ENCODE measurements around the gene ACHE.

DNA sequence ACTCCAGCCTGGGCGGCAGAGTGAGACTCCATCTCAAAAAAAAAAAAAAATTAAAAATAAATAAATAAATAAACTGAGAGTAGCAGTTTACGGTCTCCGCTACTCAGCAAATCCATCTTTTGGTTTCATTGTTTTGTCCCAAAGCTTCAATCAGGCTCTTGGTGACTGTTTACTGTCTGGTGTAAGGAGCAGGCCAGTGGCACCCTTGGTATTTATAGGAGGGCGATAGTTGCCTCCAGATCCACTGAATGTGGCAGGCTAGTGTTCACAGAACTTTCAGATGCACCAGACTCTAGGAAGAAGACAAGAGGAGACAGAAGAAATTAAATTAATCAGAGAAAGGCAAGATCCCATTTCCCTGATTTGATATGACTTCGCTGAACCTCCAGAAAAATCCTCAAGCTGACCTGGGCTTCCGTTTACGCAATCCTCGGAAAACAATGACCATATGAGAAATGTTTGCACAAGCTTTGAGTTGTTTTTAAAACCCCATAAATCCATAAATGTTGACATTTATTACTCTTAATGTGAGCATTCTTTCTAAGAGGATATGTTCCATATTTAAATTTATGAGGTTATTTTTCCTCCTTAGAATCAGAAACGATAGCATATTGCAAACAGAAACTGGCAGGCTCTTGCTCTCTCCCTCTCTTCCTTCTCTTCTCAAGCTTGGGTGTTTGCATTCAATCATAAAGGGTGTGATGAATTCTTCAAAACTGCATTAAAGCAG, 46.5 kb upstream of the ACHE start:
- TF ChIP-seq, protein P1, sequence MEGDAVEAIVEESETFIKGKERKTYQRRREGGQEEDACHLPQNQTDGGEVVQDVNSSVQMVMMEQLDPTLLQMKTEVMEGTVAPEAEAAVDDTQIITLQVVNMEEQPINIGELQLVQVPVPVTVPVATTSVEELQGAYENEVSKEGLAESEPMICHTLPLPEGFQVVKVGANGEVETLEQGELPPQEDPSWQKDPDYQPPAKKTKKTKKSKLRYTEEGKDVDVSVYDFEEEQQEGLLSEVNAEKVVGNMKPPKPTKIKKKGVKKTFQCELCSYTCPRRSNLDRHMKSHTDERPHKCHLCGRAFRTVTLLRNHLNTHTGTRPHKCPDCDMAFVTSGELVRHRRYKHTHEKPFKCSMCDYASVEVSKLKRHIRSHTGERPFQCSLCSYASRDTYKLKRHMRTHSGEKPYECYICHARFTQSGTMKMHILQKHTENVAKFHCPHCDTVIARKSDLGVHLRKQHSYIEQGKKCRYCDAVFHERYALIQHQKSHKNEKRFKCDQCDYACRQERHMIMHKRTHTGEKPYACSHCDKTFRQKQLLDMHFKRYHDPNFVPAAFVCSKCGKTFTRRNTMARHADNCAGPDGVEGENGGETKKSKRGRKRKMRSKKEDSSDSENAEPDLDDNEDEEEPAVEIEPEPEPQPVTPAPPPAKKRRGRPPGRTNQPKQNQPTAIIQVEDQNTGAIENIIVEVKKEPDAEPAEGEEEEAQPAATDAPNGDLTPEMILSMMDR (IDR thresholded peaks at IDR 0.05; ENCODE audit: low read depth, low read length) = no peak
- no peak for TF ChIP-seq EZH2phosphoT487 (IDR thresholded peaks at IDR 0.05; ENCODE audit: low read depth)

Data from OCI-LY3 (cell line).